ENCODE data around the gene KBTBD8.

Gene KBTBD8

DNA sequence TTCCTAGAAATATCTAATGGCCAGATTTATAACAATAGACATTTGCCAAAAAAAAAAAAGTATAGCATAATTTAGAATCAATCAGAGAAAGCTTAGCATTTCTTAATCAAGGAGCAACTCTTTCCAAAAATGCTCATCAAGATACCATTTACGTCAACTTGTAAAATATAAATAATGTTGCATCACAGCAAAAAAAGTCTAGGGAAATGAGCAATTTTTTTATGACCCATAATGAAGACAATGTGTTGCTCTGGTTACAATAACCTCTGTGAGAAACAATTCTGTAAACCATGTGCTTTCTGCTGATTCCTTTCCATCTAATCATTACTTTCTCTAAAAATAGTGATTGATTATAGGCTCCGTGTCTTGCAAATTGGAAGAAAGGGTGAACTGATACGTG is 36.3 kb downstream of the KBTBD8 start:
- DNase-seq (ENCODE audit: low spot score): no peak
- no peak for FAIRE-seq

GRCh38 chr3:67037615-67038014 is 39.5 kb downstream of the KBTBD8 start:
- no peak for DNase-seq (ENCODE audit: low spot score)

GRCh38 chr3:67044295-67044694 is 46.2 kb downstream of the KBTBD8 start:
- FAIRE-seq: no peak
- no peak for DNase-seq (ENCODE audit: low spot score)

More at GRCh38 chr3:67037615-67038014, 39.5 kb downstream of the KBTBD8 start:
- no peak for FAIRE-seq

GRCh38 chr3:67044955-67045354 is 46.8 kb downstream of the KBTBD8 start:
- FAIRE-seq: no peak
- no peak for DNase-seq (ENCODE audit: low spot score)

GRCh38 chr3:67045711-67046465 is 47.8 kb downstream of the KBTBD8 start:
- DNase-seq (ENCODE audit: low spot score): no peak
- FAIRE-seq: no peak

- no peak for DNase-seq (ENCODE audit: low spot score)
- no peak for FAIRE-seq
Observed at GRCh38 chr3:67047051-67047450, 48.9 kb downstream of the KBTBD8 start.

DNA sequence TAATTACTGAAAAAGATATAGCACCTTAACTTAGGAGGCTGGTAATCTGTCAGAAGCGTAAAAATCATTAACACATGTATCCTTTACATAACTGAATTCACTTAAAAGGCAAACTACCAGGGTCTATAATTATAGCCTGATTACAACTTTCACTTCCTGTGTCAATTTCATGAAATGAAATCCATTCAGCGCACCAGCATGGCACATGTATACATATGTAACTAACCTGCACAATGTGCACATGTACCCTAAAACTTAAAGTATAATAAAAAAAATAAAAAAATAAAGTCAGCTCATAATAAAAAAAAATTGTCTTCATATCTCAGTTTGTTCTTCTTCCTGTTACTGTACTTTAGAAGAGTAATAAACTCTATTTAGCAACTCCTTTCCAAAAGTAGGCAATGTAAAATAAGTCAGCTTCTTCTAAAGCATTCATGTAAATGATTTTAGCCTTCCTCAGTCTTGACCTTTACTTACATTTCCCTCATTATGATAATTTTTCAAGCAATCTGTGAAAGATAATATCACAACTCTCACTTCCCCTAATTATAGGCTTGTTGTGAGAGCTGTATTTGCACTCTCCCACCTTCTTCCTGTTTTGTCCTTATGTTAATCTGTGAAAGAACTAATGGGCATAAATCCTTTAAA is 50.1 kb downstream of the KBTBD8 start:
- no peak for FAIRE-seq
- DNase-seq (ENCODE audit: low spot score): no peak

DNA sequence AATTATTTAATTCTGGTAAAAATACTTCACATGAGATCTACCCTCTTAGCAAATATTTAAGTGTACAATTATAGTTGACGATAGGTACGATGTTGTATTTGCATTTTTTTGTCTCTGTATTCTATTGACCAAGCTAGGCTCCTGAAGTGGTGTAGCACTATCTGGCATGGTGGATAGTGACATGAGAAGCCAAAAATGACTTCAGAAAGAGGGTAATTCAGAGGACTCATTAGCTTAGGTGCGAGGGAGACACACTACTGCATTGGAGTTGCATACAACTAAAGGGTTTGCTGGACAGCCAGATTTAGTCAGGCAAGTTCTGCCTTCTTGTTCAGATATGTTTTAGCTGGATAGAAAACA is 50.6 kb downstream of the KBTBD8 start:
- DNase-seq (ENCODE audit: low spot score) (no peak), FAIRE-seq (no peak)

GRCh38 chr3:67059443-67059842 is 61.3 kb downstream of the KBTBD8 start:
- no peak for DNase-seq (ENCODE audit: low spot score)
- FAIRE-seq: no peak

All from RCC 7860 (cell line).